MM.1S (cell line): ENCODE data around the gene EML6.

Source experiments
- DNase-seq: peaks from one replicate; pipeline ENCODE4 v3.0.0-alpha.2; 2015
- H2AFZ ChIP-seq: fragments of 300-600 bp; sonication (generic); 2 replicates; pipeline ENCODE4 v1.6.0; 2016; ENCODE audit warnings: antibody characterized with exemption, low read length
- H3F3A ChIP-seq: fragments of 300-600 bp; sonication (generic); 2 replicates; pipeline ENCODE4 v1.6.1; 2016; ENCODE audit warnings: mild to moderate bottlenecking, antibody characterized with exemption, low read length, moderate library complexity, mixed read lengths; ENCODE audit not compliant: insufficient read depth
- H3K27ac ChIP-seq: fragments of 300-600 bp; sonication (generic); 2 replicates; pipeline ENCODE4 v1.5.1; 2016; ENCODE audit warnings: mild to moderate bottlenecking, low read length
- H3K27me3 ChIP-seq: fragments of 300-600 bp; sonication (generic); replicated peaks from 2 replicates; pipeline ENCODE4 v1.6.0; 2016; ENCODE audit warnings: low read length; ENCODE audit not compliant: insufficient read depth
- H3K36me3 ChIP-seq: fragments of 300-600 bp; sonication (generic); replicated peaks from 2 replicates; pipeline ENCODE4 v1.6.1; 2016; ENCODE audit warnings: mild to moderate bottlenecking, low read length, mixed read lengths; ENCODE audit not compliant: insufficient read depth
- H3K4me1 ChIP-seq: fragments of 300-600 bp; sonication (generic); 2 replicates; pipeline ENCODE4 v1.6.1; 2016; ENCODE audit warnings: low read length, mixed read lengths
- H3K4me2 ChIP-seq: fragments of 300-600 bp; sonication (generic); 2 replicates; pipeline ENCODE4 v1.6.0; 2016; ENCODE audit warnings: low read depth, low read length
- H3K4me3 ChIP-seq: fragments of 300-600 bp; sonication (generic); 2 replicates; pipeline ENCODE4 v1.5.1; 2016; ENCODE audit warnings: low read length, mixed read lengths
- H3K79me2 ChIP-seq: fragments of 300-600 bp; sonication (generic); 2 replicates; pipeline ENCODE4 v1.6.1; 2016; ENCODE audit warnings: mixed run types, low read length, mixed read lengths
- H3K9ac ChIP-seq: fragments of 300-600 bp; sonication (generic); 2 replicates; pipeline ENCODE4 v1.6.1; 2016; ENCODE audit warnings: low read length, mixed read lengths
- H3K9me2 ChIP-seq: fragments of 300-600 bp; sonication (generic); replicated peaks from 2 replicates; pipeline ENCODE4 v1.6.1; 2016; ENCODE audit warnings: mild to moderate bottlenecking, low read length, mixed read lengths; ENCODE audit not compliant: insufficient read depth
- H3K9me3 ChIP-seq: fragments of 300-600 bp; sonication (generic); replicated peaks from 2 replicates; pipeline ENCODE4 v1.6.1; 2016; ENCODE audit warnings: mild to moderate bottlenecking, low read length, mixed read lengths; ENCODE audit not compliant: insufficient read depth
- H4K20me1 ChIP-seq: fragments of 300-600 bp; sonication (generic); 2 replicates; pipeline ENCODE4 v1.6.1; 2016; ENCODE audit warnings: mild to moderate bottlenecking, low read length, moderate library complexity, mixed read lengths; ENCODE audit not compliant: insufficient read depth
- CTCF ChIP-seq: fragments of 300-600 bp; sonication (generic); IDR thresholded peaks from 2 replicates; pipeline ENCODE4 v1.5.1; 2016; ENCODE audit warnings: antibody characterized with exemption, low read length, mixed read lengths
- EZH2 ChIP-seq: fragments of 300-600 bp; sonication (generic); optimal IDR thresholded peaks from 2 replicates; pipeline ENCODE3; 2017; ENCODE audit warnings: low read depth, mild to moderate bottlenecking, antibody characterized with exemption, low read length, mixed read lengths
- EZH2phosphoT487 ChIP-seq: fragments of 300-600 bp; sonication (generic); IDR thresholded peaks from 2 replicates; pipeline ENCODE4 v1.6.1; 2018; ENCODE audit warnings: antibody characterized with exemption, low read length

The EML6 gene

GRCh38 chr2:54975598-54976492 is 252.4 kb downstream of the EML6 start:
- peaks cover 26% of the 10 kb centered on the region for H3K4me1 ChIP-seq
- H3K36me3 ChIP-seq: no peaks in the 10 kb centered on the region
- H3K4me3 ChIP-seq: no peak overlapping the region
- H3K9ac ChIP-seq: no peak overlapping the region
- no peaks in the 10 kb centered on the region for H3K9me3 ChIP-seq
- TF ChIP-seq EZH2 (no peak), EZH2phosphoT487 (no peak), CTCF (no peak)
- no peaks in the 10 kb centered on the region for H3K27me3 ChIP-seq
- peak overlapping the region; percentile 64; the same call in 1 of the 2 replicates for H3K27ac ChIP-seq
- H4K20me1 ChIP-seq: no peaks in the 10 kb centered on the region
- no peak overlapping the region for H2AFZ ChIP-seq
- H3K9me2 ChIP-seq: no peaks in the 10 kb centered on the region
- peak overlapping the region; percentile 74; the same call in 1 of the 2 replicates for H3K4me2 ChIP-seq
- H3K79me2 ChIP-seq: peaks cover 43% of the 10 kb centered on the region
- peaks cover 18% of the 10 kb centered on the region for H3F3A ChIP-seq
- no peak for DNase-seq

DNA sequence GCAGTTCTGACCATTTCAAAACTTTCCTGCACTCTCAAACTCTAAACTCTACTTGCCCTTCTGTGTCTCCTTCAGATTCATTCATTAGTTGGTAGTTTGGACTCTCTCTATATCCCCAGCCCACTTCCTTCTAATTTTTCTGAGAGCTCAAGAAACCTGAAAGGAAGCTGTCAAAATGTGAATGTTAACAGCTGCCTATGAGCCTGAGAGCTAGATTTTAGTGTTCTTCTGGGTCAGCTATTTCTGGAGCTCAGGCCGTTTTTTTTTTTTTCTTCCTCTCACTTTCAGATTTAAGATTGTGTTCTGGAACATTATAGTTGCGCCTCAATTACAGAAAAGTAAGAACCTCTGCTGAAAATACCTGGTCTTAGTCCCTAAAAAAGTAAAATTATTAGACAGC is 253.7 kb downstream of the EML6 start:
- peak; percentile 89 for DNase-seq
- Histone ChIP-seq H4K20me1 (no peaks in the 10 kb centered on the region), H3K27me3 (no peaks in the 10 kb centered on the region), H3K9me3 (no peaks in the 10 kb centered on the region), H3K9me2 (no peaks in the 10 kb centered on the region), H3F3A (peaks cover 18% of the 10 kb centered on the region), H3K4me3 (peak overlapping the region; percentile 43), H2AFZ (no peak overlapping the region), H3K36me3 (no peaks in the 10 kb centered on the region), H3K27ac (peak overlapping the region; percentile 64; the same call in 1 of the 2 replicates), H3K9ac (no peak overlapping the region), H3K4me2 (peak overlapping the region; percentile 74), H3K79me2 (peaks cover 43% of the 10 kb centered on the region), H3K4me1 (peaks cover 26% of the 10 kb centered on the region)
- no peak for TF ChIP-seq CTCF
- no peak for TF ChIP-seq EZH2
- no peak for TF ChIP-seq EZH2phosphoT487

DNA sequence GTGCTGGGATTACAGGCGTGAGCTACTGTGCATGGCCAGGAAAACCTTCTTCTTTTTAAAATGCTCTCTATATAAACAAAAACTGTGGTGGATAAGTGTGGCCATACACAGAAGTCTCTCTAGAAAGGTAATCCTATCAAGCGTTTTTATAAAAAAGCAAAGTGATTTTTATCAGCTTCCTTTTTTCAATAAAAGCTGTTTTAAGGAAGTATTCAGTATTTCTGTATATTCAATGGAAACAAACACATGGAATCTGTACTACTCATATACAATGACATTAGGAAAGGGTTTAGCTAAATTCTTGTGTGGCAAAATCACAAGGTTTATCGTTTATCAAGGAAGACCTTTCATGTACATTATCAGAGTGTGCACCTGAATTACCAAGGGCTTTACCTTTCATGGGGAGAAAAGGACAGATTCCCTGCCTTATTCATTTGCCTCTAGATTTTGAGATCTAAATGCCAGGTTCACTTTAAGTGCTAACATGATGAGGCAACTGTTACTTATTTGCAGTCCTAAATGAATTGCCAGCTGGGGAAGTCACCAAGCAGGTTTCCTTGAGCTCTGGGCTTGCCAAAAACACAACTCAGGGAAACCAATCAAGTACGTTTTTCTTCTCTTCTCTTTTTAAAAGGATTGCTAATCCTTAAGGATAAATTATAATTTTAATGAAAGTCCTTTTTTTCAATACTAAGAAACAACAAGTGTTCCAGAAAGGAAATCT is 256.0 kb downstream of the EML6 start:
- H3K4me1 ChIP-seq: peaks cover 26% of the 10 kb centered on the region

More for the DNA sequence above, 256.0 kb downstream of the EML6 start:
- no peaks in the 10 kb centered on the region for H3K9me2 ChIP-seq
- no peaks in the 10 kb centered on the region for H3K9me3 ChIP-seq
- no peak overlapping the region for H3K4me3 ChIP-seq
- H3K27me3 ChIP-seq: no peaks in the 10 kb centered on the region
- TF ChIP-seq CTCF (no peak), EZH2phosphoT487 (no peak), EZH2 (no peak)
- no peaks in the 10 kb centered on the region for H4K20me1 ChIP-seq
- no peaks in the 10 kb centered on the region for H3K36me3 ChIP-seq
- DNase-seq: no peak
- H3K27ac ChIP-seq: no peak overlapping the region
- H3F3A ChIP-seq: peaks cover 18% of the 10 kb centered on the region
- peaks cover 43% of the 10 kb centered on the region for H3K79me2 ChIP-seq
- no peak overlapping the region for H2AFZ ChIP-seq
- no peak overlapping the region for H3K4me2 ChIP-seq
- no peak overlapping the region for H3K9ac ChIP-seq
